OCI-M2 (cell line): ENCODE data around the gene INSIG1.

Experiments used
- DNase-seq: peaks from one replicate; lab custom pipeline; 2025; ENCODE audit not compliant: unreplicated experiment; lab: John Stamatoyannopoulos, UW

INSIG1 gene

GRCh38 chr7:155299535-155300202 is 2.0 kb downstream of the INSIG1 start:
- DNase-seq = no peak

GRCh38 chr7:155300641-155301452 is 3.2 kb downstream of the INSIG1 start:
- DNase-seq = no peak

- DNase-seq = no peak
Observed at GRCh38 chr7:155303039-155303593, 5.4 kb downstream of the INSIG1 start.

GRCh38 chr7:155303897-155304296 is 6.2 kb downstream of the INSIG1 start:
- no peak for DNase-seq

- DNase-seq = no peak
Observed at GRCh38 chr7:155305231-155305904, 7.7 kb downstream of the INSIG1 start.

GRCh38 chr7:155306673-155307470 is 9.2 kb downstream of the INSIG1 start:
- DNase-seq = no peak

GRCh38 chr7:155308330-155309020 is 10.8 kb downstream of the INSIG1 start:
- no peak for DNase-seq

- no peak for DNase-seq
Observed at GRCh38 chr7:155309021-155309338, 11.3 kb downstream of the INSIG1 start.

- DNase-seq = no peak
Observed at GRCh38 chr7:155310425-155311114, 12.9 kb downstream of the INSIG1 start.

GRCh38 chr7:155311826-155312537 is 14.3 kb downstream of the INSIG1 start:
- no peak for DNase-seq

- no peak for DNase-seq
Observed at GRCh38 chr7:155312633-155313032, 15.0 kb downstream of the INSIG1 start.

GRCh38 chr7:155313096-155313495 is 15.4 kb downstream of the INSIG1 start:
- no peak for DNase-seq

- DNase-seq = no peak
Observed at GRCh38 chr7:155315977-155316376, 18.3 kb downstream of the INSIG1 start.

GRCh38 chr7:155316427-155317113 is 18.9 kb downstream of the INSIG1 start:
- no peak for DNase-seq

- DNase-seq = no peak
Observed at GRCh38 chr7:155317114-155317434, 19.4 kb downstream of the INSIG1 start.

- DNase-seq = no peak
Observed at GRCh38 chr7:155318245-155318644, 20.6 kb downstream of the INSIG1 start.

GRCh38 chr7:155322530-155322929 is 24.9 kb downstream of the INSIG1 start:
- DNase-seq = no peak

- no peak for DNase-seq
Observed at GRCh38 chr7:155323001-155323638, 25.4 kb downstream of the INSIG1 start.
